H1 (cell line): Measurements from ENCODE around the gene ABHD6. TPM values are rescaled to one million over a fixed set of nuclear protein-coding genes. Genes with fewer than 3 reads are reported as not detected.

Experiments used
- CTCF ChIA-PET: fragments of 300-600 bp; sonication (Branson Sonifier 250); formaldehyde crosslinking; loops from one replicate; lab custom pipeline; 2021; ENCODE audit not compliant: partially characterized antibody; lab: Charles Lee
- POLR2A ChIA-PET: fragments of 300-600 bp; sonication (Branson Sonifier 250); formaldehyde crosslinking; loops from one replicate; lab custom pipeline; 2021; ENCODE audit warnings: inconsistent platforms; ENCODE audit not compliant: partially characterized antibody; lab: Charles Lee
- DNase-seq, 2 experiments: peaks; one replicate each; pipeline versions ENCODE4 v3.0.0 to v3.0.0-alpha.2; 2010 to 2022; ENCODE audit warnings: low spot score in 2 of 2, low read depth in 1 of 2, mixed read lengths in 1 of 2
- FAIRE-seq: peaks from 2 replicates; lab custom pipeline; 2011; peaks lifted over from hg19 to GRCh38; lab: Jason Lieb, UNC
- H2AFZ ChIP-seq: 2 replicates; pipeline ENCODE4 v1.8.1; 2012; ENCODE audit warnings: low read length, inconsistent platforms
- H2AK5ac ChIP-seq: 2 replicates; pipeline ENCODE4 v1.6.1; 2013; ENCODE audit warnings: low read depth, low read length
- H2BK120ac ChIP-seq: replicated peaks from 2 replicates; pipeline ENCODE3; 2013; ENCODE audit warnings: low read depth, low read length, inconsistent platforms
- H2BK12ac ChIP-seq: 2 replicates; pipeline ENCODE4 v1.6.1; 2013; ENCODE audit warnings: low read depth, low read length
- H2BK15ac ChIP-seq: 2 replicates; pipeline ENCODE4 v1.6.1; 2013; ENCODE audit warnings: low read length
- H2BK20ac ChIP-seq: 2 replicates; pipeline ENCODE4 v1.6.1; 2013; ENCODE audit warnings: low read length
- H2BK5ac ChIP-seq: 2 replicates; pipeline ENCODE4 v1.6.1; 2013; ENCODE audit warnings: low read depth, low read length
- H3K14ac ChIP-seq: 2 replicates; pipeline ENCODE4 v1.6.1; 2013; ENCODE audit warnings: inconsistent platforms; ENCODE audit not compliant: insufficient read length
- H3K18ac ChIP-seq: 2 replicates; pipeline ENCODE4 v1.6.1; 2013; ENCODE audit warnings: low read length; ENCODE audit errors: extremely low read depth
- H3K23ac ChIP-seq: 2 replicates; pipeline ENCODE4 v1.6.1; 2013; ENCODE audit warnings: inconsistent platforms; ENCODE audit not compliant: insufficient read length
- H3K23me2 ChIP-seq: 2 replicates; pipeline ENCODE4 v1.6.1; 2013; ENCODE audit warnings: low read depth, low read length
- H3K27ac ChIP-seq: 2 replicates; pipeline ENCODE4 v1.6.1; 2011; ENCODE audit warnings: low read depth, low read length, inconsistent platforms
- H3K27me3 ChIP-seq, 4 experiments: replicated peaks in 1 of 4; 1 replicate in 1 of 4; 2 replicates in 3 of 4; pipeline versions ENCODE4 v1.6.1 to v1.8.1; 2011 to 2013; ENCODE audit warnings: low read length in 3 of 4, mild to moderate bottlenecking in 3 of 4, inconsistent platforms in 2 of 4, mixed read lengths in 2 of 4, moderate library complexity in 1 of 4; ENCODE audit not compliant: control insufficient read depth in 3 of 4, insufficient read depth in 3 of 4; ENCODE audit errors: extremely low read depth in 1 of 4
- H3K36me3 ChIP-seq, 4 experiments: 2 replicates each; pipeline versions ENCODE4 v1.6.1 to v1.8.1; 2011 to 2013; ENCODE audit warnings: mild to moderate bottlenecking in 4 of 4, low read length in 3 of 4, moderate library complexity in 2 of 4, control low read depth in 1 of 4, inconsistent platforms in 1 of 4; ENCODE audit not compliant: insufficient read depth in 4 of 4, control insufficient read depth in 2 of 4
- H3K4ac ChIP-seq: replicated peaks from 2 replicates; pipeline ENCODE3; 2013; ENCODE audit warnings: low read length, low read depth, mixed read lengths, inconsistent platforms; ENCODE audit not compliant: insufficient read length
- H3K4me1 ChIP-seq, 4 experiments: replicated peaks in 1 of 4; 1 replicate in 1 of 4; 2 replicates in 3 of 4; pipeline versions ENCODE4 v1.6.1 to v1.8.1; 2011 to 2013; ENCODE audit warnings: low read length in 3 of 4, inconsistent platforms in 2 of 4, mixed read lengths in 1 of 4; ENCODE audit not compliant: insufficient read depth in 4 of 4, control insufficient read depth in 3 of 4
- H3K4me2 ChIP-seq, 2 experiments: 2 replicates each; pipeline versions ENCODE4 v1.6.1 to v1.8.1; 2011 to 2013; ENCODE audit warnings: low read depth in 2 of 2, low read length in 2 of 2, control low read depth in 1 of 2, inconsistent platforms in 1 of 2, mild to moderate bottlenecking in 1 of 2; ENCODE audit not compliant: insufficient read depth in 1 of 2
- H3K4me3 ChIP-seq, 4 experiments: fragments of 200-600, 300-600 bp in 1 of 4; sonication (generic), shearing (Covaris generic), sonication (Bioruptor Twin) in 1 of 4; 2 replicates each; pipeline versions ENCODE4 v1.5.1 to v1.8.1; 2011 to 2016; ENCODE audit warnings: low read length in 4 of 4, low read depth in 3 of 4, control low read depth in 2 of 4, inconsistent platforms in 2 of 4, mild to moderate bottlenecking in 2 of 4, mixed read lengths in 1 of 4, moderate library complexity in 1 of 4; ENCODE audit not compliant: insufficient read depth in 2 of 4; ENCODE audit errors: extremely low read depth in 1 of 4
- H3K56ac ChIP-seq: replicated peaks from 2 replicates; pipeline ENCODE3; 2013; ENCODE audit warnings: low read depth, mild to moderate bottlenecking, mixed read lengths, low read length, inconsistent platforms; ENCODE audit not compliant: insufficient read length
- H3K79me1 ChIP-seq: 2 replicates; pipeline ENCODE4 v1.6.1; 2013; ENCODE audit warnings: low read depth, low read length, control low read depth
- H3K79me2 ChIP-seq, 2 experiments: 2 replicates each; pipeline versions ENCODE4 v1.6.1 to v1.8.1; 2012 to 2013; ENCODE audit warnings: low read length in 2 of 2, mild to moderate bottlenecking in 2 of 2, inconsistent platforms in 1 of 2; ENCODE audit not compliant: insufficient read depth in 2 of 2, control insufficient read depth in 1 of 2
- H3K9ac ChIP-seq, 4 experiments: replicated peaks in 1 of 4; 1 replicate in 1 of 4; 2 replicates in 3 of 4; pipeline versions ENCODE4 v1.6.1 to v1.8.1; 2011 to 2013; ENCODE audit warnings: low read depth in 3 of 4, low read length in 3 of 4, control low read depth in 2 of 4, mild to moderate bottlenecking in 2 of 4, moderate library complexity in 2 of 4, inconsistent platforms in 1 of 4; ENCODE audit errors: extremely low read depth in 1 of 4
- H3K9me3 ChIP-seq, 2 experiments: 2 replicates each; pipeline versions ENCODE4 v1.6.1 to v1.8.1; 2012 to 2013; ENCODE audit warnings: mild to moderate bottlenecking in 2 of 2, moderate library complexity in 2 of 2, control low read depth in 1 of 2, inconsistent platforms in 1 of 2, low read depth in 1 of 2, low read length in 1 of 2, mixed read lengths in 1 of 2; ENCODE audit not compliant: insufficient read depth in 2 of 2
- H4K20me1 ChIP-seq, 2 experiments: replicated peaks in 1 of 2; 2 replicates each; pipeline versions ENCODE3 to v1.8.1; 2011 to 2013; ENCODE audit warnings: inconsistent platforms in 2 of 2, low read length in 2 of 2, mild to moderate bottlenecking in 1 of 2; ENCODE audit not compliant: insufficient read depth in 2 of 2, control insufficient read depth in 1 of 2
- H4K5ac ChIP-seq: 2 replicates; pipeline ENCODE4 v1.6.1; 2013; ENCODE audit warnings: low read length, low read depth, mixed read lengths, inconsistent platforms; ENCODE audit not compliant: insufficient read length
- H4K8ac ChIP-seq: 2 replicates; pipeline ENCODE4 v1.8.0; 2013; ENCODE audit warnings: mild to moderate bottlenecking, moderate library complexity, low read length, inconsistent platforms; ENCODE audit not compliant: insufficient read depth; ENCODE audit errors: extremely low read depth
- H4K91ac ChIP-seq: replicated peaks from 2 replicates; pipeline ENCODE3; 2013; ENCODE audit warnings: low read length, mixed read lengths, inconsistent platforms; ENCODE audit not compliant: insufficient read length
- BCL11A ChIP-seq, 2 experiments: IDR thresholded peaks; one replicate each; pipeline ENCODE4 v1.6.1; 2011; ENCODE audit warnings: low read depth in 2 of 2, low read length in 2 of 2, mild to moderate bottlenecking in 2 of 2
- CHD1 ChIP-seq: IDR thresholded peaks from 2 replicates; pipeline ENCODE4 v1.6.1; 2012; ENCODE audit warnings: low read depth, low read length, improper control_type of control experiment
- CREB1 ChIP-seq: IDR thresholded peaks from 2 replicates; pipeline ENCODE4 v1.6.1; 2012; ENCODE audit warnings: inconsistent platforms
- EGR1 ChIP-seq: IDR thresholded peaks from 2 replicates; pipeline ENCODE4 v1.6.1; 2011; ENCODE audit warnings: low read depth, low read length, borderline replicate concordance
- GABPA ChIP-seq: IDR thresholded peaks from 2 replicates; pipeline ENCODE4 v1.6.1; 2011; ENCODE audit warnings: mild to moderate bottlenecking, low read length, moderate library complexity, borderline replicate concordance; ENCODE audit not compliant: insufficient read depth
- GTF2F1 ChIP-seq: IDR thresholded peaks from 2 replicates; pipeline ENCODE4 v1.6.1; 2012; ENCODE audit warnings: low read depth, low read length, improper control_type of control experiment, borderline replicate concordance
- HDAC2 ChIP-seq, 2 experiments: fragments of 300-600 bp in 1 of 2; sonication (generic) in 1 of 2; IDR thresholded peaks; 2 replicates each; pipeline ENCODE4 v1.6.1; 2011 to 2012; ENCODE audit warnings: low read depth in 2 of 2, low read length in 2 of 2, mild to moderate bottlenecking in 2 of 2, moderate library complexity in 2 of 2, borderline replicate concordance in 1 of 2, inconsistent platforms in 1 of 2
- JUND ChIP-seq: IDR thresholded peaks from 2 replicates; pipeline ENCODE4 v1.6.1; 2011; ENCODE audit warnings: mild to moderate bottlenecking, improper control_type of control experiment, low read length
- NANOG ChIP-seq: IDR thresholded peaks from 2 replicates; pipeline ENCODE4 v1.6.1; 2011; ENCODE audit warnings: low read length, low read depth, mild to moderate bottlenecking, inconsistent platforms; ENCODE audit not compliant: insufficient read depth, poor library complexity, severe bottlenecking
- NRF1 ChIP-seq: IDR thresholded peaks from 2 replicates; pipeline ENCODE4 v1.6.1; 2011; ENCODE audit warnings: mild to moderate bottlenecking, low read depth, low read length, improper control_type of control experiment
- POU5F1 ChIP-seq: IDR thresholded peaks from 2 replicates; pipeline ENCODE4 v1.6.1; 2011; ENCODE audit warnings: low read depth, mild to moderate bottlenecking, low read length, moderate library complexity
- RAD21 ChIP-seq, 2 experiments: IDR thresholded peaks in 1 of 2; conservative IDR thresholded peaks in 1 of 2; 2 replicates each; pipeline ENCODE4 v1.6.1; 2011; ENCODE audit warnings: low read depth in 2 of 2, low read length in 2 of 2, improper control_type of control experiment in 1 of 2, inconsistent platforms in 1 of 2, mild to moderate bottlenecking in 1 of 2, moderate library complexity in 1 of 2
- SIX5 ChIP-seq: IDR thresholded peaks from 2 replicates; pipeline ENCODE4 v1.6.1; 2011; ENCODE audit warnings: mild to moderate bottlenecking, low read depth, low read length
- whole genome bisulfite sequencing, 2 experiments: shearing (Covaris generic) in 1 of 2; methylation state at CpG; one replicate each; pipeline versions ENCODE4 v1.1.6 to v1.1.7; 2013 to 2015; ENCODE audit warnings: low lambda C conversion rate in 2 of 2, mixed read lengths in 2 of 2, inconsistent platforms in 1 of 2, low coverage in 1 of 2, missing lambda C conversion rate in 1 of 2; ENCODE audit not compliant: insufficient replicate concordance in 2 of 2, insufficient coverage in 1 of 2, insufficient read length in 1 of 2; ENCODE audit errors: extremely low coverage in 1 of 2, missing lambda C conversion rate in 1 of 2; 5-methylcytosine and 5-hydroxymethylcytosine counted together
- polyA plus RNA-seq, 7 experiments: library from polyadenylated mRNA; depleted of rRNA in 3 of 7; stranded (reverse) in 5 of 7; unstranded in 2 of 7; fragments of >200 nt in 5 of 7; fragments of 200-250 nt in 2 of 7; gene quantifications; 1 replicate in 5 of 7; 2 replicates in 1 of 7; 4 replicates in 1 of 7; pipeline versions ENCODE4 v1.2.1 to v1.2.3, GENCODE V29; 2011 to 2013; ENCODE audit warnings: missing spikeins in 2 of 7, mixed read lengths in 2 of 7
- total RNA-seq: library from RNA; stranded (reverse); fragmentation: NEBNext Ultra II Directional; extraction: Animal tissue kit (Norgen Biotek cat#: 25700); gene quantifications from 2 replicates; pipeline ENCODE4 v1.2.1, GENCODE V29; 2021
- TF ChIP-seq, protein P1 (sequence below): IDR thresholded peaks from 2 replicates; pipeline ENCODE4 v1.6.1; 2011; ENCODE audit warnings: low read depth, mild to moderate bottlenecking, low read length; ENCODE audit not compliant: insufficient read depth

Gene ABHD6
- total and polyA plus RNA-seq, 2 of the 8 experiments (the other 6 are each of a cell fraction or from before 2014, with no cell fraction given) = 5.9 to 6.6 TPM

DNA sequence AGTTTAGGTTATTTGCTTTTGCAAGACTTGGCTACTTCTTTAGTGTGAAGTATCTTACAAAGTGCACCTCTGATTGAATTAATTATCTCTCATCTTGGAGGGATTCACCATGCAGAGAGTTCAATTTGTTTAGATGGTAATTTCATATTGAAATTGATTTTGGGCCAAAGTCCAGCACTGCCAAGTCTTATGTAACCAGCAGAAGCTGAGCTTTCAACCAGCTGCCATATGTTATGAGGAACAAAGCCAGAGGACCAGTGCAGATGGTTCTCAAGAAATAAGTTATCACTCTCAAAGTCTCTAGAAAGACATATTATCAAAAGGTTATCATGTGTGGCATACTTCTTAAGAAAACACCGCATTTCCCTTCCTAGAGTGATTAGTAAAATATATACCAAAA is 29.0 kb downstream of the ABHD6 start:
- ChIA-PET POLR2A (no interaction called here), CTCF (interaction anchor here (0.6 to 1.1 kb wide), 2 partner anchors 89 to 272 kb away, joined by 3 to 4 read pairs; no protein-coding TSS in a partner anchor)
- TF ChIP-seq HDAC2 (IDR thresholded peaks at IDR 0.05; ENCODE audit: borderline replicate concordance in 1 of 2, low read depth in 2 of 2, low read length in 2 of 2) (no peak), RAD21 (IDR thresholded peaks at IDR 0.05 in 1 of 2, conservative IDR thresholded peaks at IDR 0.05 in 1 of 2; ENCODE audit: low read depth in 2 of 2, low read length in 2 of 2) (no peak), CREB1 (no peak), NANOG (no peak), GTF2F1 (no peak), CHD1 (no peak), EGR1 (no peak), GABPA (no peak), SIX5 (no peak), JUND (no peak), POU5F1 (no peak), NRF1 (no peak), BCL11A (IDR thresholded peaks at IDR 0.05; ENCODE audit: low read depth in 2 of 2, low read length in 2 of 2) (no peak)
- TF ChIP-seq, protein P1, sequence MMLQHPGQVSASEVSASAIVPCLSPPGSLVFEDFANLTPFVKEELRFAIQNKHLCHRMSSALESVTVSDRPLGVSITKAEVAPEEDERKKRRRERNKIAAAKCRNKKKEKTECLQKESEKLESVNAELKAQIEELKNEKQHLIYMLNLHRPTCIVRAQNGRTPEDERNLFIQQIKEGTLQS = no peak

More for the DNA sequence above, 29.0 kb downstream of the ABHD6 start:
- H2BK5ac ChIP-seq = no peak overlapping the region
- H3K4me1 ChIP-seq = no peaks in the 10 kb centered on the region
- WGBS, 2 experiments = 80% methylated on average over 1 of the region's 1 CpG; no CpG with 5 or more reads in 1 of the 2 experiments
- H3K4me3 ChIP-seq = no peak overlapping the region
- H3K4ac ChIP-seq = no peak overlapping the region
- no peak overlapping the region for H2BK20ac ChIP-seq
- H3K9me3 ChIP-seq = no peaks in the 10 kb centered on the region
- no peak for DNase-seq
- no peak overlapping the region for H4K8ac ChIP-seq
- H4K5ac ChIP-seq = no peak overlapping the region
- H2AFZ ChIP-seq = no peak overlapping the region
- H3K23ac ChIP-seq = no peak overlapping the region
- H2AK5ac ChIP-seq = no peak overlapping the region
- no peaks in the 10 kb centered on the region for H3K27me3 ChIP-seq
- H4K20me1 ChIP-seq = no peaks in the 10 kb centered on the region
- no peak overlapping the region for H2BK12ac ChIP-seq
- no peak for FAIRE-seq
- H2BK15ac ChIP-seq = no peak overlapping the region
- no peak overlapping the region for H3K56ac ChIP-seq
- H3K4me2 ChIP-seq = no peak overlapping the region
- no peaks in the 10 kb centered on the region for H3K36me3 ChIP-seq
- H3K79me2 ChIP-seq = no peaks in the 10 kb centered on the region
- peaks cover 4% of the 10 kb centered on the region; the same call in 1 of the 2 replicates for H3K23me2 ChIP-seq
- H3K79me1 ChIP-seq = no peaks in the 10 kb centered on the region
- no peak overlapping the region for H3K27ac ChIP-seq
- no peak overlapping the region for H3K18ac ChIP-seq
- H3K14ac ChIP-seq = no peak overlapping the region
- no peak overlapping the region for H4K91ac ChIP-seq
- H2BK120ac ChIP-seq = no peak overlapping the region
- H3K9ac ChIP-seq = no peak overlapping the region
